PC-3 (cell line): Measurements from ENCODE around the gene DZIP1. TPM values are rescaled to one million over a fixed set of nuclear protein-coding genes. Genes with fewer than 3 reads are reported as not detected.

Experiments
- ATAC-seq: fragments of 200-7000 bp; cut with Tn5 transposase; 2 replicates; pipeline ENCODE4 v1.9.1; 2020; ENCODE audit warnings: mild to moderate bottlenecking, moderate library complexity
- BruUV-seq: library from RNA; stranded (reverse); fragments of 400-500 nt; replicated peaks from 2 replicates; lab custom pipeline; 2021; lab: Mats Ljungman, UMichigan
- CTCF ChIA-PET: fragments of 300-600 bp; sonication (Branson Sonifier 250); formaldehyde crosslinking; loops from one replicate; lab custom pipeline; 2022; ENCODE audit warnings: antibody characterized with exemption; lab: Charles Lee
- POLR2A ChIA-PET: fragments of 300-600 bp; sonication (Branson Sonifier 250); formaldehyde crosslinking; loops from one replicate; lab custom pipeline; 2022; ENCODE audit warnings: antibody characterized with exemption; ENCODE audit not compliant: unreplicated experiment; lab: Charles Lee
- DNase-seq: peaks from one replicate; pipeline ENCODE4 v3.0.0-alpha.2; 2015
- H2AFZ ChIP-seq: fragments of 300-600 bp; sonication (generic); 2 replicates; pipeline ENCODE4 v1.6.0; 2016; ENCODE audit warnings: antibody characterized with exemption, low read length
- H3F3A ChIP-seq: fragments of 300-600 bp; sonication (generic); one replicate; pipeline ENCODE4 v1.6.0; 2017; ENCODE audit warnings: antibody characterized with exemption, low read length, control low read depth, mild to moderate bottlenecking; ENCODE audit not compliant: unreplicated experiment
- H3K27ac ChIP-seq: fragments of 300-600 bp; sonication (generic); 2 replicates; pipeline ENCODE4 v1.5.1; 2016; ENCODE audit warnings: mild to moderate bottlenecking, low read length
- H3K27me3 ChIP-seq: fragments of 300-600 bp; sonication (generic); 2 replicates; pipeline ENCODE4 v1.6.1; 2016; ENCODE audit warnings: low read length, mixed read lengths
- H3K36me3 ChIP-seq: fragments of 300-600 bp; sonication (generic); 2 replicates; pipeline ENCODE4 v1.6.1; 2016; ENCODE audit warnings: low read depth, mixed run types, low read length, mixed read lengths
- H3K4me1 ChIP-seq: fragments of 300-600 bp; sonication (generic); 2 replicates; pipeline ENCODE4 v1.5.1; 2016; ENCODE audit warnings: low read length; ENCODE audit not compliant: insufficient read depth
- H3K4me2 ChIP-seq: fragments of 300-600 bp; sonication (generic); 2 replicates; pipeline ENCODE4 v1.6.0; 2016; ENCODE audit warnings: low read length
- H3K4me3 ChIP-seq: fragments of 300-600 bp; sonication (generic); 2 replicates; pipeline ENCODE4 v1.5.1; 2016; ENCODE audit warnings: mild to moderate bottlenecking, low read length, mixed read lengths
- H3K79me2 ChIP-seq: fragments of 300-600 bp; sonication (generic); 2 replicates; pipeline ENCODE4 v1.6.1; 2017; ENCODE audit warnings: low read length, mixed read lengths
- H3K9ac ChIP-seq: fragments of 300-600 bp; sonication (generic); 2 replicates; pipeline ENCODE4 v1.6.0; 2016; ENCODE audit warnings: mild to moderate bottlenecking, low read length
- H3K9me2 ChIP-seq: fragments of 300-600 bp; sonication (generic); replicated peaks from 2 replicates; pipeline ENCODE4 v1.6.1; 2016; ENCODE audit warnings: mixed run types, low read length, mixed read lengths
- H3K9me3 ChIP-seq: fragments of 300-600 bp; sonication (generic); 2 replicates; pipeline ENCODE4 v1.6.1; 2016; ENCODE audit warnings: low read length, mixed read lengths
- H4K20me1 ChIP-seq: fragments of 300-600 bp; sonication (generic); 2 replicates; pipeline ENCODE4 v1.6.1; 2016; ENCODE audit warnings: low read length, mixed read lengths
- EZH2 ChIP-seq: fragments of 300-600 bp; sonication (generic); IDR thresholded peaks from one replicate; pipeline ENCODE4 v1.6.1; 2017; ENCODE audit warnings: antibody characterized with exemption, mild to moderate bottlenecking, low read length; ENCODE audit not compliant: unreplicated experiment
- EZH2phosphoT487 ChIP-seq: fragments of 300-600 bp; sonication (generic); IDR thresholded peaks from 2 replicates; pipeline ENCODE4 v1.6.1; 2018; ENCODE audit warnings: mild to moderate bottlenecking, antibody characterized with exemption, low read length, borderline replicate concordance
- intact Hi-C: fragments of 100-400 bp; cut with micrococcal nuclease; formaldehyde crosslinking; loops from 2 replicates; pipeline ENCODE4 v1.9.0; 2023
- total RNA-seq: library from RNA; depleted of rRNA; stranded (reverse); fragments of >200 nt; gene quantifications from 2 replicates; pipeline ENCODE4 v1.2.3, GENCODE V29; 2014
- TF ChIP-seq, protein P1 (sequence below): fragments of 300-600 bp; sonication (generic); conservative IDR thresholded peaks from 2 replicates; pipeline ENCODE4 v1.5.1; 2017; ENCODE audit warnings: antibody characterized with exemption, low read depth, mild to moderate bottlenecking, low read length

Gene DZIP1
- total RNA-seq, 1 experiment from 2014 or later, result 3.5 TPM

GRCh38 chr13:95552539-95553441, 91.7 kb downstream of the DZIP1 start, which contains the start of gene CLDN10:
Gene CLDN10, plus strand, starts transcription at chr13:95552720. Its CDS starts 34 bp downstream, at chr13:95552754.
- Histone ChIP-seq H3K9me2 (no peaks in the 10 kb centered on the region), H3K9me3 (no peaks in the 10 kb centered on the region), H4K20me1 (no peaks in the 10 kb centered on the region), H3F3A (no peaks in the 10 kb centered on the region), H2AFZ (peak within 1 kb of the TSS; percentile 66), H3K4me2 (peak within 1 kb of the TSS; percentile 76), H3K9ac (no peak within 1 kb of the TSS), H3K36me3 (no peaks in the 10 kb centered on the region), H3K4me1 (peaks cover 16% of the 10 kb centered on the region), H3K4me3 (peak within 1 kb of the TSS; percentile 48), H3K27me3 (no peaks in the 10 kb centered on the region), H3K79me2 (no peaks in the 10 kb centered on the region), H3K27ac (0 out of 2 replicates have a peak within 1 kb of the TSS, but pooled peaks have one; percentile 5)
- POLR2A ChIA-PET, result no interaction called here
- intact Hi-C loops, result no loop called here
- no peak for ATAC-seq
- no TSS peak for BruUV-seq
- no peak for TF ChIP-seq EZH2
- TF ChIP-seq, protein P1, sequence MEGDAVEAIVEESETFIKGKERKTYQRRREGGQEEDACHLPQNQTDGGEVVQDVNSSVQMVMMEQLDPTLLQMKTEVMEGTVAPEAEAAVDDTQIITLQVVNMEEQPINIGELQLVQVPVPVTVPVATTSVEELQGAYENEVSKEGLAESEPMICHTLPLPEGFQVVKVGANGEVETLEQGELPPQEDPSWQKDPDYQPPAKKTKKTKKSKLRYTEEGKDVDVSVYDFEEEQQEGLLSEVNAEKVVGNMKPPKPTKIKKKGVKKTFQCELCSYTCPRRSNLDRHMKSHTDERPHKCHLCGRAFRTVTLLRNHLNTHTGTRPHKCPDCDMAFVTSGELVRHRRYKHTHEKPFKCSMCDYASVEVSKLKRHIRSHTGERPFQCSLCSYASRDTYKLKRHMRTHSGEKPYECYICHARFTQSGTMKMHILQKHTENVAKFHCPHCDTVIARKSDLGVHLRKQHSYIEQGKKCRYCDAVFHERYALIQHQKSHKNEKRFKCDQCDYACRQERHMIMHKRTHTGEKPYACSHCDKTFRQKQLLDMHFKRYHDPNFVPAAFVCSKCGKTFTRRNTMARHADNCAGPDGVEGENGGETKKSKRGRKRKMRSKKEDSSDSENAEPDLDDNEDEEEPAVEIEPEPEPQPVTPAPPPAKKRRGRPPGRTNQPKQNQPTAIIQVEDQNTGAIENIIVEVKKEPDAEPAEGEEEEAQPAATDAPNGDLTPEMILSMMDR, result no peak
- no peak for TF ChIP-seq EZH2phosphoT487
- DNase-seq, result no peak
- CTCF ChIA-PET, result no interaction called here

DNA sequence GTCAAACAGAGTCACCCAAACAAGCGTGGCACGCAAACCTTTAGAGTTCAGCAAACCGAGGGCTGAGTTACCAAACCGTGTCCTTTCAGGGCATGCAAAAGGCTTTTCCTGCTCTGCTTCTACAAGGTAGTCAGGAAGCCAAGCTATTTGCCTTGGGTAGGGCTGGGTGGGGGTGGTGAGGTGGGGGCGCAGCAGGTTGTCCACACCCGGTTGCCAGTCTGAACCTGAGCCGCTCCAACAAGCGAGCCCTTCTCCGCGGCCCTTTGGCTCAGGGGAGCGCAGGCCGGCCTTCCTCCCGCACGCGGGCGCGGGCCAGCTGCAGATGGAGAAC, 92.3 kb downstream of the DZIP1 start:
- H3K27me3 ChIP-seq, result no peaks in the 10 kb centered on the region
- H4K20me1 ChIP-seq, result no peaks in the 10 kb centered on the region
- no peaks in the 10 kb centered on the region for H3K9me2 ChIP-seq
- H3K4me1 ChIP-seq, result peaks cover 14% of the 10 kb centered on the region
- no peak overlapping the region for H3K27ac ChIP-seq
- H3K4me2 ChIP-seq, result no peak overlapping the region
- H3K79me2 ChIP-seq, result no peaks in the 10 kb centered on the region
- H3K36me3 ChIP-seq, result no peaks in the 10 kb centered on the region
- no peaks in the 10 kb centered on the region for H3F3A ChIP-seq
- TF ChIP-seq EZH2 (no peak), EZH2phosphoT487 (no peak)
- TF ChIP-seq, protein P1, result no peak
- DNase-seq (no peak), ATAC-seq (no peak)
- H2AFZ ChIP-seq, result no peak overlapping the region
- ChIA-PET CTCF (no interaction called here), POLR2A (no interaction called here)
- H3K9me3 ChIP-seq, result no peaks in the 10 kb centered on the region
- no peak overlapping the region for H3K9ac ChIP-seq
- intact Hi-C loops, result no loop called here
- BruUV-seq, result no TSS peak
- H3K4me3 ChIP-seq, result no peak overlapping the region

DNA sequence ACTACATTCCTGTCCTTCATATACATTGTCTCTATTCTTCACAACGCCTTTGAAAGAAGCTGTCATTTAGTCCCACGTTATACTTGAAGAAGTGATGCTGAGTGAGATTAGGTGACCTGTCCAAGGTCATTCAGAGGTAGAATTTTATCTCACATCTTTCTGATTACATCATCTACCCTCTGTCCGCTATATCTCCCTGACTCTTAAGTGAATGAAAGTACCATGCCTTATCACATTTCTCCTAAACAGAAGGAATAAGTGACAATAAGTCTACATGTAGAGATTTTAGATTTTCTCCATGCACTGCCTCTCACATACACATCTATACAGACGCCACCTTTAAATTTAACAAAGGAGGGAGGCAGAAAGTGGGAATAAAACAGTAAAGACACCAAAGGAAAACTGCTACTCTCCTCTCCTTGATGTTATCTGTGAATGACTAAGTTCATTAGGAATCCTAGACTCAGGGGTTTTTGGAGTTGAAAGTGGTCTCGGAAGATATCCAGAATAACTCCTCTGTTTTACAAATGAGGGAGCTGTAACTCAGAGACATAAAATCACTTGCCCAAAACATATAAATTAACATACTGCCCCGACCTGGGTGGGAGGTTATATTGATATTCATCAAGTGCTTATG, 96.9 kb downstream of the DZIP1 start:
- Histone ChIP-seq H3K9ac (no peak overlapping the region), H2AFZ (no peak overlapping the region), H3K4me3 (no peak overlapping the region), H3K27ac (no peak overlapping the region), H3K36me3 (no peaks in the 10 kb centered on the region), H3K4me2 (no peak overlapping the region), H3K9me3 (no peaks in the 10 kb centered on the region), H3K79me2 (no peaks in the 10 kb centered on the region), H4K20me1 (no peaks in the 10 kb centered on the region), H3K4me1 (no peaks in the 10 kb centered on the region), H3K9me2 (no peaks in the 10 kb centered on the region), H3K27me3 (no peaks in the 10 kb centered on the region), H3F3A (no peaks in the 10 kb centered on the region)
- ATAC-seq (no peak), DNase-seq (no peak)
- ChIA-PET POLR2A (no interaction called here), CTCF (no interaction called here)
- TF ChIP-seq EZH2, result no peak
- TF ChIP-seq, protein P1, result no peak
- no peak for TF ChIP-seq EZH2phosphoT487
- BruUV-seq, result no TSS peak
- intact Hi-C loops, result no loop called here
